A549 treated with CpdA at 1 μM for 4 hours (cell line): Measurements from ENCODE around the gene HRH3. TPM values are rescaled to one million over a fixed set of nuclear protein-coding genes. Genes with fewer than 3 reads are reported as not detected.

ENCODE experiments used
- total RNA-seq: library from RNA; stranded (reverse); fragments of 200-300 nt; extraction: Qiagen RNA extraction; gene quantifications from 5 replicates; pipeline ENCODE4 v1.2.3, GENCODE V29; 2022; ENCODE audit warnings: low read depth

The HRH3 gene
- total RNA-seq = not detected in 5 replicates

GRCh38 chr20:62219992-62220665 is at the start of gene HRH3:
Gene HRH3, minus strand, starts transcription at chr20:62220278. Its CDS starts 308 bp downstream, at chr20:62219970.

DNA sequence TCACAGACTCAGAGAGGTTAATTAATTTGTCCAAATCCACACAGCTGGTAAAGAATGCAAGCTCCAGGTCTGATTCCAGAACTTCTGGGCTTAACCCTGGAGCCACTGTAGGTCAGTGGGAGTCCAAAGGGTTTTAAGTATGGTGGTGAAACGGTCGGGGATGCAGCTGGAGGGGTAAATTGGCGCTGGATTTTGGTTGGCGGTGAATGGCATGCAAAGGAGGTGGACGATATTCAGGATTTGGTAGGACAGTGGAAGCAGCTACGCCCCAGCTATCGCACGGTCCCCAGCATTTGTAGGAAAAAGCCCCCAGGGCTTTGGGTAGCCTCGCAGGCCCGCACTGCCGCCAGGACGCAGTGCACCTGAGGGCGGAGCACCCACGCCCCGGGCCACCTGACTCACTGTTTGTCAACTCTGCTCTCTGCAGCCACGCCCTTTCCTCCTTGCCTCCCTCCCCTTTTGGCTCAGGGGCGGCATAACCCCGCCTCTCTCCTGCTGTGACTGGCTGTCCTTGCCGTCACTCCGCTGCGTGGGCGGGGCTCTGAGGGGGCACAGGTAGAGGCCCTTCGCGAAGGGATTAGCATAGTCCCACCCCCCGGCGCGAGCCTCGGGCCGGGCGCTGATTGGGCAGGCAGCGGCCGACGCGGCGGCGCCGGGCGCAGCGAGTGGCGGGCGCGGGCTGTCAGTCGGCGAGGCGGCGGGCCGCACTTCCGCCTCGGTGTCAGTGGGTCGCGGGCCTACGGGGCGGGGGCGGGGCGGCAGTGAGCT is 17.9 kb upstream of the HRH3 start, which contains the start of gene OSBPL2:
TSS of gene OSBPL2 (plus strand) at position 721 of the 768 bp plus-strand sequence. CDS start 17,664 bp downstream, outside the sequence.

DNA sequence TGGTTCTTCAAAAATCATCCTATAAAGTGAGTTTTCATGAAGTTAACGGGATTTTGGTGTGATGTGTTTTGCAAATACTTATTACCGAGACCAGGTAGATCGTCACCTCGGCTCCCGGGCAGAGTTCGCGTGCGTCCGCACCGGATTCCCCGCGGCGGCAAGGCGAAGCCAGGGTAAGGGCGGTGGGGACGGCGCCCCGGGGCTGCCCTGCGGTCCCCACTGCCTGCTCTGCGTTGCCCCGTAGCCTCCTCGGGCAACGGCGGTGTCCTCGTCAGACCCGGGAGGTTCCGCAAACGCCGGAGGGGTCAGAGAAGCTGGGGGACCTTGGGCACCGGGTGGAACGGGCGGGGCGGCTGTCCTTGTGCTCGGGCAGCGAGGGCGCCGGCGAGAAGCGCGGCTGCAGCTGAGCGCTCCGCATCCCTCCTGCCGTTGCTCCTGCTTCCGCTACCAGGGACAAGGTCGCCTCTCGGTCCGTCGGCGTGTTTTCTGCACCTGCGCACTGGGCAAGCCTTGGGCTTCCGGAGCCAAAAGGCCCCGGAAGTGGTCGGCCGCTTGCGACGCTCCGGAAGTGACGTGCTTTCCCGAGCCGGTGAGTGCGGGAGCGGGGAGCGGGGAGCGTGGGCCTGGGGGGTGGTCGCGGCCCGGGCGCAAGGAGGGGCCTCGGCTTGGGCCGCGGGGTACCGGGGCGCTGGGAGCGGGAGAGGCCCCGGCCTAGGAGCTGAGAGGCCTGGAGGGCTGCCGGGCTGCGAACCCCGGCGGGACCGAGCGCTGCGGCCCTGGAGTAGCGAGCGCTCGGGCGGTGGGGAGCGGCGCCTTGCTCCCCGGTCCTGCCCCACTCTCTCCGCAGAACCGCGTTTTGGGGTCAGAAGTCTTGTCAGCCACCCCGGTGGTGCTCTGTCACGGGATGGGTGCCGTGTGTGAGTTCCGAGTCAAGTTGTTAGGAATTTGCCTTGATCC is 37.3 kb downstream of the HRH3 start, which contains the start of gene MTG2:
TSS of gene MTG2 (plus strand) at position 560 of the 957 bp plus-strand sequence. CDS start 10,393 bp downstream, outside the sequence.

Other genes with a start within 250 kb of the HRH3 start
- gene TAF4, start 154.4 kb downstream of the HRH3 start, total RNA-seq = 15.3 to 23.6 TPM (median 17.7 TPM) in 5 replicates
- gene LSM14B, start 97.8 kb downstream of the HRH3 start, total RNA-seq = 24.2 to 27.2 TPM (median 25.2 TPM) in 5 replicates
- gene PSMA7, start 76.9 kb downstream of the HRH3 start, total RNA-seq = 472 to 604 TPM (median 579 TPM) in 5 replicates
- 8.4 to 11.0 TPM (median 9.3 TPM) in 5 replicates for gene SS18L1, start 76.5 kb downstream of the HRH3 start, total RNA-seq
- gene MTG2, start 37.2 kb downstream of the HRH3 start, total RNA-seq = 29.0 to 39.8 TPM (median 36.0 TPM) in 5 replicates
- 17.8 to 22.5 TPM (median 19.1 TPM) in 5 replicates for gene OSBPL2, start 18.2 kb upstream of the HRH3 start, total RNA-seq
- gene ADRM1, start 82.7 kb upstream of the HRH3 start, total RNA-seq = 152 to 198 TPM (median 187 TPM) in 5 replicates
- gene LAMA5, start 147.0 kb upstream of the HRH3 start, total RNA-seq = 251 to 434 TPM (median 357 TPM) in 5 replicates
- gene RPS21, start 166.8 kb upstream of the HRH3 start, total RNA-seq = 2,597 to 3,023 TPM (median 2,825 TPM) in 5 replicates
- gene CABLES2, start 187.0 kb upstream of the HRH3 start, total RNA-seq = 4.5 to 5.9 TPM (median 5.1 TPM) in 5 replicates
- gene RBBP8NL, start 207.3 kb upstream of the HRH3 start, total RNA-seq = 0.03 to 0.05 TPM in 2 of 5 replicates, not detected in the others